Stimulated activated naive B cell treated with anti-CD40 and anti-IgM and Interleukin-4, amounts not matched to agents 10 μg/mL and 1 μg/mL and 100 μg/mL, for 72 hours (primary cell): ENCODE results near the gene CHID1.

Source experiments
- ATAC-seq, 2 donors: fragments of 150-1000 bp; cut with Tn5 transposase; replicated peaks; 2 replicates each; pipeline ENCODE4 v1.10.0; 2021; ENCODE audit warnings: moderate library complexity in 1 of 2
- DNase-seq: peaks from one replicate; pipeline ENCODE4 v3.0.0; 2021
- H3K27ac Mint-ChIP-seq: one replicate; pipeline ENCODE4 v1.8.0; 2022; ENCODE audit warnings: mild to moderate bottlenecking, mixed read lengths
- H3K27me3 Mint-ChIP-seq, 2 donors: one replicate each; pipeline ENCODE4 v1.8.0; 2022; ENCODE audit warnings: mixed read lengths in 2 of 2
- H3K36me3 Mint-ChIP-seq, 2 donors: one replicate each; pipeline ENCODE4 v1.8.0; 2022; ENCODE audit warnings: mixed read lengths in 2 of 2, mild to moderate bottlenecking in 1 of 2
- H3K4me1 Mint-ChIP-seq, 2 donors: one replicate each; pipeline ENCODE4 v1.8.0; 2022; ENCODE audit warnings: mixed read lengths in 2 of 2, mild to moderate bottlenecking in 1 of 2
- H3K4me3 Mint-ChIP-seq, 2 donors: one replicate each; pipeline ENCODE4 v1.8.0; 2022; ENCODE audit warnings: mild to moderate bottlenecking in 2 of 2, mixed read lengths in 2 of 2, moderate library complexity in 1 of 2
- H3K9me3 Mint-ChIP-seq, 2 donors: one replicate each; pipeline ENCODE4 v1.8.0; 2022; ENCODE audit warnings: mixed read lengths in 2 of 2, mild to moderate bottlenecking in 1 of 2

The CHID1 gene

GRCh38 chr11:836274-836673 lies 74.3 kb downstream of the CHID1 start:
- H3K27ac Mint-ChIP-seq, result no peak overlapping the region
- no peaks in the 10 kb centered on the region for H3K9me3 Mint-ChIP-seq
- H3K4me3 Mint-ChIP-seq, result no peak overlapping the region
- H3K36me3 Mint-ChIP-seq, result peaks cover 34 to 44% of the 10 kb centered on the region in 2 donors
- peaks cover 6 to 13% of the 10 kb centered on the region in 2 donors for H3K27me3 Mint-ChIP-seq
- DNase-seq (no peak), ATAC-seq (no peak)
- H3K4me1 Mint-ChIP-seq, result peaks cover 27 to 65% of the 10 kb centered on the region in 2 donors

DNA sequence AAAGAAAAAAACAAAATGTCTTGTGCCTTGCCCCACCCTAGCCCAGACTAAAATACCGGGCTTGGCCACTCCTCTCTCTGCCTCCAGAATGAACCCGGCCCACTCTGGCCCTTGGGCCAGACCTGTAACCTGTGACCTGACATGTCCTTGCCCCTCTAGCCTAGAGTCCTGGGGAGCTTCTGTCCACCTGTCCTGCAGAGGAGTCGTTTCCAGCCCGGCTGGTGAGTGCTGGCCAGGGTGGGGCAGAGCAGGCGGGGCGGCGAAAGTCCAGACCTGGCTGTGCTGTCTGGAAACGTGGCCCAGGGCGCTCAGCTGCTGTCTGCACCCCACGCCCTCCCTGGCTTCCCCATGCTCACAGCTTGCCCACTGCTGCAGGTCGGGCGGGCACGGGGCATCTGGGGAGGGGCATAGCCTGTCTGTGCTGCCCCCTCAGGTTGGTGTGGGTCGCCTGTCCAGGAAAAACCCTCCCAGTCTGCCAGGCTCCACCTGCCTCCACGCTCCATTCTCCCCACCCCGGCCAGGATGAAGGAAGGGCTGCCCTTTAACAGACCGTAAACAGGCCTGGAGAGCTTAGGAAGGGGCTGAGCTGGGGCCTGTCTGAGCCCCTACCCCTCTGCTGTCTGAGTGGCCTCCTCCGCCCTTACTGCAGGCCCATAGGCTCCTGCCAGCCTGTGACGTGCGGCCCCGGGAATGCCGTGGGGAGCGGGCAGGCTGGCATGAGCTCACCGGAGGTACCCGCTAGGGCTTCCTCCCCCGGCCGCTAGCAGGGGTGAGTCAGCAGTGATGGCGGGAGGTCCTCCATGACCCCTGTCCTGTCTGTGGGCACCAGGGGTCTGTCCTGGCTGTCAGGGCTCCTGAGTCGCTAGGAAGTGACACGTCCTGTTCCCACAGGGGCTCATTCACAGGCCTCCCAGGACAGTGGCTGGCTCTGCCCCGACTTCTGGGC lies 76.0 kb downstream of the CHID1 start:
- peak overlapping the region; percentile 37 for H3K27ac Mint-ChIP-seq

GRCh38 chr11:833849-834311 lies 76.7 kb downstream of the CHID1 start:
- peak overlapping the region; percentile 77 to 78 for H3K4me3 Mint-ChIP-seq
- H3K27me3 Mint-ChIP-seq, result peaks cover 24 to 34% of the 10 kb centered on the region in 2 donors
- DNase-seq (no peak), ATAC-seq (no peak)
- H3K4me1 Mint-ChIP-seq, result peaks cover 21 to 65% of the 10 kb centered on the region in 2 donors
- H3K36me3 Mint-ChIP-seq, result peaks cover 20 to 28% of the 10 kb centered on the region in 2 donors
- H3K27ac Mint-ChIP-seq, result peak overlapping the region; percentile 25
- H3K9me3 Mint-ChIP-seq, result no peaks in the 10 kb centered on the region

More for the DNA sequence above, 76.0 kb downstream of the CHID1 start:
- peaks cover 23 to 32% of the 10 kb centered on the region in 2 donors for H3K36me3 Mint-ChIP-seq
- H3K4me3 Mint-ChIP-seq, result peak overlapping the region; percentile 77 to 78
- H3K4me1 Mint-ChIP-seq, result peaks cover 15 to 63% of the 10 kb centered on the region in 2 donors
- DNase-seq (no peak), ATAC-seq (no peak)
- peaks cover 17 to 27% of the 10 kb centered on the region in 2 donors for H3K27me3 Mint-ChIP-seq
- no peaks in the 10 kb centered on the region for H3K9me3 Mint-ChIP-seq

DNA sequence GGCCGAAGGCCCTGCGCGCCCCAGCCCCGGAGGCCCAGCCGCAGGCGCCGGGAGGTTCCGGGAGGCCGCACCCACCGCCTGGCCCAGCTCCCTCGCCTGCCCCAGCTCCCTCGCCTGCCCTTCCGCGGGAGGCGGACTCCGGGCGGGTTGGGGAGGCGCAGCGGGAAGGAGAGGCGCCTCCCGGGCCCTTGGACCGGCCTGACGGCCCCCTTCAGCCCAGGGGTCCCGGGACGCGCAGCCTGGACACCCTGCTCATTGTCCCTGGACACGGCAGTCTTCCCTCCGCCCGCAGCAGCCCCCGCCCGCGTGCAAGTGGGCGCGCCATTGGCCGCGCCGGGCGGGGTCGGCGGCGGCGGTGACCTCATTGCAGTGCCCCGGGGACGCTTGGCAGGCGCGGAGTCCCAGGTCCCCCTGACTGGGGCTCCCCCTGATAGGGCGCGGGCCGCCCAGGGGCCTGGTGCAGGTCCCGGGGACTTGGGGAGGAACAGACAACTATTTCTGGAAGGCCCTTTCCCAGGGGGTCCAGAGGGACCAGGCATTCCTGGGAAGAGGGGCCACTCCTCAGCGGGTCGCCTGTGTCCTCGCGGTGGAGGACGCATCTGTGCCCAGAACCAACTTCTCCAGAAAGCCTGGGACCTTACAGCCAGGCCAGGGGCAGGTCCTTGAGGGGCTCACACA lies 77.4 kb downstream of the CHID1 start:
- peaks cover 31 to 40% of the 10 kb centered on the region in 2 donors for H3K27me3 Mint-ChIP-seq
- H3K36me3 Mint-ChIP-seq, result peaks cover 15 to 23% of the 10 kb centered on the region in 2 donors
- no peaks in the 10 kb centered on the region for H3K9me3 Mint-ChIP-seq
- no peak for DNase-seq
- peak overlapping the region; percentile 77 to 78 for H3K4me3 Mint-ChIP-seq
- H3K27ac Mint-ChIP-seq, result no peak overlapping the region
- peak; percentile 51 to 53 for ATAC-seq
- peaks cover 25 to 65% of the 10 kb centered on the region in 2 donors for H3K4me1 Mint-ChIP-seq

DNA sequence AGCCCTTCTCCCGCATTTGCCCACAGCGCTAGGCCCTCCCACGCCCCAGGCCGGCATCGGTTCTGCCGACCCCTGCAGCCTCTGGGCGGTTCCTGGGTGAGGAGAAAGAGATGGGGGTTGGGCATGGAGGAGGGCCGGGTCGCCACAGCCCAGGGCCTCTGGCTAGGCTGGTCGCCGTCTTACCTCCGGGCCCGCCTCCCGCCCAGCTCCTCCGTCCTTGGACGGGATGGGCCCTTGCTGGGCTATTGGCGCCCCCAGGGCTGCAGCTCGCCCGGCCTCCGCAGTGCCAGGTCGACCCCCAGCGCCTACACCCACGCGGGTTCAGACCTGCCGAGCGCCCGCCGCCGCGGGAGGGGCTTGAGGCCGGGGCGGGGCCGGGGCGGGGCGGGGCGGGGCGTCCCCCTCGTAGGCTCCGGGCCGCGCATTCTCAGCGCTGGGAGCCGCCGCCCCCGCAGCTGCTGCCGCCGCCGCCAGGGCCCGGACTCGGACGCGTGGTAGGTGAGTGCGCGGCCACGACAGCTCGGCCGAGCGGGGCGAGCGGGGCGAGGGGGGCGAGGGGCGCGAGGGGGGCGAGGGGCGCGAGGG lies 78.0 kb downstream of the CHID1 start, which contains the start of gene CD151:
Gene CD151 (plus strand): TSS at position 424 of the 585 bp plus-strand sequence. CDS start 3,118 bp downstream, outside the sequence.
- no peak for DNase-seq
- Mint-ChIP-seq H3K9me3 (no peaks in the 10 kb centered on the region), H3K27ac (peak within 1 kb of the TSS; percentile 25), H3K27me3 (peaks cover 35 to 47% of the 10 kb centered on the region in 2 donors), H3K4me3 (peak within 1 kb of the TSS; percentile 77 to 78), H3K4me1 (peaks cover 32 to 67% of the 10 kb centered on the region in 2 donors), H3K36me3 (peaks cover 12 to 18% of the 10 kb centered on the region in 2 donors)
- ATAC-seq, result peak; percentile 62 to 72

- Mint-ChIP-seq H3K4me3 (peak overlapping the region; percentile 51 to 73), H3K4me1 (peaks cover 34 to 69% of the 10 kb centered on the region in 2 donors), H3K36me3 (peaks cover 8 to 14% of the 10 kb centered on the region in 2 donors), H3K27ac (no peak overlapping the region), H3K27me3 (peaks cover 38 to 50% of the 10 kb centered on the region in 2 donors), H3K9me3 (no peaks in the 10 kb centered on the region)
- ATAC-seq (no peak), DNase-seq (no peak)
These were observed 78.6 kb downstream of the CHID1 start for GRCh38 chr11:831961-832528.

DNA sequence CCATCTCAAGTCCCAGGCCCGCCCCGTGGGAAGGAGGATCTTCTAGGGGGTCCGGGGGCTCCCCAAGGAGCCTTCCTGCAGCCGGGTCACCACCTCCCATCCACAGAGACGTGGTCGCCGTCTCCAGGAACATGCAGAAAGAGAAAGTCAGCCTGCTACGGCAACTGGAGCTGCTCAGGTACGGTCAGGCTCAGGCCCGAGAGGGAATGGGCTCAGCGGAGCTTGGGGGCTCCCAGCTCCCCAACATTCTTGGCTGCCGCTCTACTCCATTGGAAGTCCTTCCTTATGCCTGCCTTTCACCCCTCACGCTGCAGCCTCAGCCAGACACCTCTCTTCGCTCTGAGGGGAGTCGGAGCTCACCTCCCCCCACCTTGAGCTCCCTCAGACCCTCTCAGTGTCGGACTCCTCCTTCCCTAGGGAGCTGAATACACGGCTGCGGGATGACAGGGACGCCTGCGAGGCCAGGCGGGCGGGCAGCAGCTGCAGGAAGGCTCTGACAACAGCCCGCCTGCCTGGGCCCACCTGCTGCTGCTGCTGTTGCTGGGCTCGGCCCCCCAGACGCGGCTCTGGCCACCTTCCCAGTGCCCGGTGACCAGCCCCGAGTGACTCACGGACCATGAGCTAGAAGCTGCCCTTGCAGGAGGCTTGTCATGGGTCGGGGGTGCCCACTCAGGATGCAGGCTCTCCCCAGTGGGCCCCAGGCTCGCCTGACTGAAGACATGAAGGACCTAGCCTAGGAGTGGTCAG lies 79.3 kb downstream of the CHID1 start:
- H3K27me3 Mint-ChIP-seq, result peaks cover 38 to 50% of the 10 kb centered on the region in 2 donors
- peaks cover 4 to 6% of the 10 kb centered on the region in 2 donors for H3K36me3 Mint-ChIP-seq
- DNase-seq (no peak), ATAC-seq (no peak)
- peak overlapping the region; percentile 22 to 71 for H3K4me3 Mint-ChIP-seq
- peaks cover 34 to 69% of the 10 kb centered on the region in 2 donors for H3K4me1 Mint-ChIP-seq
- no peaks in the 10 kb centered on the region for H3K9me3 Mint-ChIP-seq
- peak overlapping the region; percentile 20 for H3K27ac Mint-ChIP-seq

- Mint-ChIP-seq H3K27ac (no peak overlapping the region), H3K27me3 (peaks cover 38 to 50% of the 10 kb centered on the region in 2 donors), H3K4me1 (peaks cover 34 to 69% of the 10 kb centered on the region in 2 donors), H3K9me3 (no peaks in the 10 kb centered on the region), H3K4me3 (peak overlapping the region; percentile 52 to 71), H3K36me3 (peaks cover 0 to 2% of the 10 kb centered on the region in 2 donors)
- DNase-seq (peak; percentile 57), ATAC-seq (peak; percentile 46 to 63)
These were observed 80.1 kb downstream of the CHID1 start for GRCh38 chr11:830295-831117.

- Mint-ChIP-seq H3K4me1 (peaks cover 34 to 63% of the 10 kb centered on the region in 2 donors), H3K27me3 (peaks cover 38 to 50% of the 10 kb centered on the region in 2 donors), H3K4me3 (peak overlapping the region; percentile 52 to 71), H3K36me3 (peaks cover 6 to 8% of the 10 kb centered on the region in 2 donors), H3K9me3 (no peaks in the 10 kb centered on the region), H3K27ac (no peak overlapping the region)
- peak; percentile 1 to 3 for ATAC-seq
- DNase-seq, result no peak
These were observed 80.7 kb downstream of the CHID1 start for GRCh38 chr11:829847-830294.

DNA sequence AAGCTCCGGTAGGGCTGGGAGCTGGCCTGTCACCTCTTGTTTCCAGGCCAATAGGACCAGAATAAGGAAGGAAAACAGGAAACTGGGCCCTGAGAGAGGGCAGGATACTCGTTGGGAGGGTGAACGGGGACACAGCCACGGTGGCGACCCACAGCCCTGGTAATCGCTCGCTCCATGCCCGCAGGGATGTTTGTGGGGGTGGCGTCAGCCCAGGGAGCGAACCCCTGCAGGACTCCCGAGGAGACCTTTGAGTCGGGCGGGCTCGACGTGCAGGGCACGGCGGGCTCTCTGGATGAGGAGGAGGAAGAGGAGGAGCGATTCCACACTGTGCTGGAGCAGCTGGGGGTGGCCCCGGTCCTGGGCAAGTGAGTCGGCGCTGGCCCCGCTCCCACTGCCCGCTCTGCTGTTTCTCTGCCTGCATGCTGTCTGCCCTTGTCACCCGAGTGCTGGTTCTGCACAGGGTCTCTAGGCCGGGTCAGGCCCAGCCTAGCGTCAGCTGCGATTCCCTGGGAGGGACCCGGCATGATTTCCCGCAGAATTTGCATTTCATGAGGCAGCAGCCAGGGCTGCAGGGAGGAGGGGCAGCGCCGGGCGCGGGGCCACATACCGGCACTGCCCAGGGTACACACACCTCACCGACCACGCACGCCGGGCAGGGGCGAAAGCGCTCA lies 81.3 kb downstream of the CHID1 start:
- ATAC-seq (no peak), DNase-seq (no peak)
- Mint-ChIP-seq H3K27ac (peak overlapping the region; percentile 5), H3K36me3 (peaks cover 9 to 11% of the 10 kb centered on the region in 2 donors), H3K27me3 (peaks cover 38 to 50% of the 10 kb centered on the region in 2 donors), H3K9me3 (no peaks in the 10 kb centered on the region), H3K4me1 (peaks cover 33 to 58% of the 10 kb centered on the region in 2 donors), H3K4me3 (peak overlapping the region; percentile 65 to 71)

- DNase-seq (no peak), ATAC-seq (no peak)
- no peaks in the 10 kb centered on the region for H3K9me3 Mint-ChIP-seq
- peaks cover 9 to 11% of the 10 kb centered on the region in 2 donors for H3K36me3 Mint-ChIP-seq
- no peak overlapping the region for H3K27ac Mint-ChIP-seq
- H3K27me3 Mint-ChIP-seq, result peaks cover 38 to 50% of the 10 kb centered on the region in 2 donors
- H3K4me3 Mint-ChIP-seq, result peak overlapping the region; percentile 71 to 80
- H3K4me1 Mint-ChIP-seq, result peaks cover 29 to 51% of the 10 kb centered on the region in 2 donors
These were observed 82.0 kb downstream of the CHID1 start for GRCh38 chr11:828506-829175.
